ENCODE data around the gene TMEM255A.

GRCh38 chrX:120318411-120318810 is 7.2 kb upstream of the TMEM255A start:
- TF ChIP-seq POLR2A (IDR thresholded peaks at IDR 0.05) = no peak
- no peak for TF ChIP-seq CTCF (IDR thresholded peaks at IDR 0.05)
